ENCODE results near the gene TMEM98. TPM values are rescaled to one million over a fixed set of nuclear protein-coding genes. Genes with fewer than 3 reads are reported as not detected.
A peak's percentile ranks its signal among the peaks of the same experiment; 100 is the strongest.
"Not testable (repeated sequence)": the region's sequence is repeated elsewhere in the genome, so short reads cannot be mapped to it uniquely, and the experiment has no call there.

Gene TMEM98
- total RNA-seq, 6 donors from 2014 or later = 35.6 to 101 (median 58.5) TPM

DNA sequence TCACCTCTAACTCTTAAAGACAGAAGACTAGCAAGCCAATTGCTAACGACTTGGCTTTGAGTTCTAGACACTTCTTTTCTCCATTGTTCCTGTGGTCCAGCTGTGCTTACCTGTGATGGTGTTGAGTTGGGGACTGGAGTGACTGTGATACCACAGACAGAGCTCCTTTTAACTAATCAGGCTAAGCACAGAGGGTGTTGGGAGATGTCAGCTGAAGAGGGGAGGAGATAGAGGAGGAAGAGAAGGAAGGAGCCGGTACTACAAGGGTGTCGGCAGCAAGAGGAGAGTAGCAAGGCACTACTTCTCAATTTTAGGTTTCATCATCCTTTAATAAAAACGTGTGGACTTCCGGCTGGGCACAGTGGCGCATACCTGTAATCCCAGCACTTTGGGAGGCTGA, 45.9 kb upstream of the TMEM98 start:
- Histone ChIP-seq H3K9me3 (no peaks in the 10 kb centered on the region), H3K27me3 (no peaks in the 10 kb centered on the region), H3K27ac (no peak overlapping the region), H3K36me3 (no peaks in the 10 kb centered on the region), H3K4me1 (peaks cover 13 to 16% (median 14%) of the 10 kb centered on the region in 4 donors), H3K4me3 (no peak overlapping the region)
- ATAC-seq (ENCODE audit: low FRiP score in 2 of 2) (no peak), DNase-seq (no peak)
- TF ChIP-seq CTCF (IDR thresholded peaks at IDR 0.05) = no peak
- TF ChIP-seq POLR2A (IDR thresholded peaks at IDR 0.05) = no peak
- no peak for TF ChIP-seq EP300 (IDR thresholded peaks at IDR 0.05)
- no peak for TF ChIP-seq POLR2AphosphoS5 (IDR thresholded peaks at IDR 0.05)
- 68 to 70% methylated on average over 6 of the region's 6 CpGs for WGBS, 2 donors

DNA sequence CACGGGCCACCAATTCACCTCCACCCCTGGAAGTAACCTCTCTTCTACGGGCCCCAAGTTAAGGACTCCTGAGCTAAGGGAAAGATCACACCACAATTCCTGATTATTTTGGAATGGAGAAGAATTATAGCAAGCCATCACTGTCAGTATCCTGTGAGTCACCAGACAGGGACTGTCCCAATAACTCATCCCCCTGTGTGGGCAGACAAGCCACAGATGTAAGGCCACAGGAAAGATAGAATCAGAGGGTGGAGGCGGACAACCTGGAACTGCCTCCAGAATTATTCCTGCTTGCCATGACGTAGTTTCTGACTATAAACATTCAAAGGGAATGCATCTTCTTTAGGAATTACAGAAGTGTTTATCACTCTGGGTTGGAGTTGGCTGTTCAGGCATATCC, 45.2 kb upstream of the TMEM98 start:
- Histone ChIP-seq H3K27ac (no peak overlapping the region), H3K9me3 (no peaks in the 10 kb centered on the region), H3K4me3 (no peak overlapping the region), H3K4me1 (peaks cover 9 to 10% (median 9%) of the 10 kb centered on the region in 4 donors), H3K27me3 (no peaks in the 10 kb centered on the region), H3K36me3 (no peaks in the 10 kb centered on the region)
- no peak for ATAC-seq (ENCODE audit: low FRiP score in 2 of 2)
- TF ChIP-seq POLR2AphosphoS5 (IDR thresholded peaks at IDR 0.05) (no peak), POLR2A (IDR thresholded peaks at IDR 0.05) (no peak), CTCF (IDR thresholded peaks at IDR 0.05) (no peak), EP300 (IDR thresholded peaks at IDR 0.05) (no peak)
- DNase-seq = no peak
- WGBS, 2 donors = 73 to 83% methylated on average over 4 of the region's 4 CpGs

DNA sequence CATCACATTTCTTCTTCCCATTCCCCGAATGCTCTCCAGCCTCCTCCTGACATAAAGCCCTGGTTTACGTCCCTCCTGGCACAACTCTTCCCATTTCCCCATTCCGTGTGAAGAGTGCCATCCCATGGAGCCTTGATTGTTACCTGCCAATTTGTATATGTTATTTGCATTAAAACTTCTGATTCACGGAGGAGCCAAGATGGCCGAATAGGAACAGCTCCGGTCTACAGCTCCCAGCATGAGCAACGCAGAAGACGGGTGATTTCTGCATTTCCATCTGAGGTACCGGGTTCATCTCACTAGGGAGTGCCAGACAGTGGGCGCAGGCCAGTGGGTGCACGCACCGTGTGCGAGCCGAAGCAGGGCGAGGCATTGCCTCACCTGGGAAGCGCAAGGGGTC, 41.0 kb upstream of the TMEM98 start:
- ATAC-seq (ENCODE audit: low FRiP score in 2 of 2); H3K4me1 ChIP-seq; H3K4me3 ChIP-seq; DNase-seq; H3K9me3 ChIP-seq; H3K36me3 ChIP-seq; H3K27ac ChIP-seq; H3K27me3 ChIP-seq: not testable (repeated sequence)
- 96 to 98% methylated on average over 8 to 9 of the region's 16 CpGs for WGBS, 2 donors

DNA sequence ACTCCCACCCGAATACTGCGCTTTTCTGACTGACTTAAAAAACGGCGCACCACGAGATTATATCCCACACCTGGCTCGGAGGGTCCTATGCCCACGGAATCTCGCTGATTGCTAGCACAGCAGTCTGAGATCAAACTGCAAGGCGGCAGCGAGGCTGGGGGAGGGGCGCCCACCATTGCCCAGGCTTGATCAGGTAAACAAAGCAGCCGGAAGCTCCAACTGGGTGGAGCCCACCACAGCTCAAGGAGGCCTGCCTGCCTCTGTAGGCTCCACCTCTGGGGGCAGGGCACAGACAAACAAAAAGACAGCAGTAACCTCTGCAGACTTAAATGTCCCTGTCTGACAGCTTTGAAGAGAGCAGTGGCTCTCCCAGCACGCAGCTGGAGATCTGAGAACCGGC, 40.5 kb upstream of the TMEM98 start:
- 52% methylated on average over 3 of the region's 14 CpGs; no CpG with 5 or more reads in 1 of the 2 donors for WGBS, 2 donors

DNA sequence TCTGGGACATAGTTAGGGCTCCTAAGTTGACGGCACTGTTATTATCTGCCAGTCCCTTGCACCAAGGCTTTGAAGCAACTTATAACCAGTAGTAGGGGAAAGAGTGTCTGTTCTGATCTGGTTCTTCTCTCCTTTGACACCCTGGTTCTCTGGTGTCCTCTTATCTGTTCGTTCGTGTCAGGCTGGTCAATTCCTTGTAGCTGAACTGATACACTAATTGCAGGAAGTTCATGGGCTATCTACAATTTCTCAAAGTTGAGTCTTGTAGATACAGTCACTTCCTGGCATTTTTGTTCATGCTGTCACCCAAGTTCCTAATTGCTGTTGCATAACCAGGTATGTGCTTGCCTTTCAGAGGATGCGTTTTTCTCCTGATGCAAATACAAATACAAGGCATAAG, 33.7 kb upstream of the TMEM98 start:
- H3K27ac ChIP-seq = no peak overlapping the region
- no peaks in the 10 kb centered on the region for H3K4me1 ChIP-seq
- no peaks in the 10 kb centered on the region for H3K9me3 ChIP-seq
- no peak for ATAC-seq (ENCODE audit: low FRiP score in 2 of 2)
- H3K4me3 ChIP-seq = no peak overlapping the region
- 76 to 79% methylated on average over 4 of the region's 4 CpGs for WGBS, 2 donors
- no peaks in the 10 kb centered on the region for H3K27me3 ChIP-seq
- no peaks in the 10 kb centered on the region for H3K36me3 ChIP-seq
- no peak for DNase-seq
- TF ChIP-seq POLR2A (IDR thresholded peaks at IDR 0.05) (no peak), EP300 (IDR thresholded peaks at IDR 0.05) (no peak), CTCF (IDR thresholded peaks at IDR 0.05) (no peak), POLR2AphosphoS5 (IDR thresholded peaks at IDR 0.05) (no peak)

More for the DNA sequence above, 40.5 kb upstream of the TMEM98 start:
- H3K4me1 ChIP-seq; H3K27ac ChIP-seq; H3K4me3 ChIP-seq; DNase-seq; ATAC-seq (ENCODE audit: low FRiP score in 2 of 2); H3K9me3 ChIP-seq; H3K36me3 ChIP-seq; H3K27me3 ChIP-seq: not testable (repeated sequence)

GRCh38 chr17:32896647-32897258, 31.2 kb upstream of the TMEM98 start:
- Histone ChIP-seq H3K4me1 (no peaks in the 10 kb centered on the region), H3K9me3 (no peaks in the 10 kb centered on the region), H3K27me3 (no peaks in the 10 kb centered on the region), H3K4me3 (no peak overlapping the region), H3K36me3 (no peaks in the 10 kb centered on the region), H3K27ac (no peak overlapping the region)
- 67 to 72% methylated on average over 2 of the region's 2 CpGs for WGBS, 2 donors
- TF ChIP-seq CTCF (IDR thresholded peaks at IDR 0.05) = no peak
- no peak for TF ChIP-seq EP300 (IDR thresholded peaks at IDR 0.05)
- TF ChIP-seq POLR2AphosphoS5 (IDR thresholded peaks at IDR 0.05) = no peak
- no peak for TF ChIP-seq POLR2A (IDR thresholded peaks at IDR 0.05)
- DNase-seq (no peak), ATAC-seq (ENCODE audit: low FRiP score in 2 of 2) (peak in 1 of 2 donors; percentile 30)
